GM12891 (cell line): ENCODE data around the gene DMXL1.
"Not testable (repeated sequence)": the region's sequence is repeated elsewhere in the genome, so short reads cannot be mapped to it uniquely, and the experiment has no call there.

ENCODE experiments used
- DNase-seq: peaks from one replicate; pipeline ENCODE4 v3.0.0; 2011; ENCODE audit warnings: low spot score; ENCODE audit not compliant: insufficient read length
- FAIRE-seq: peaks from 2 replicates; lab custom pipeline; 2011; peaks lifted over from hg19 to GRCh38; lab: Jason Lieb, UNC
- PAX5 ChIP-seq: IDR thresholded peaks from 2 replicates; pipeline ENCODE4 v1.6.1; 2011; ENCODE audit warnings: low read length, moderate library complexity, mild to moderate bottlenecking; ENCODE audit not compliant: insufficient read depth, severe bottlenecking
- POLR2A ChIP-seq: IDR thresholded peaks from 2 replicates; pipeline ENCODE4 v1.6.1; 2011; ENCODE audit warnings: low read depth, low read length, control low read depth
- POLR2AphosphoS5 ChIP-seq: IDR thresholded peaks from 2 replicates; pipeline ENCODE4 v1.6.1; 2011; ENCODE audit warnings: low read depth, low read length, control low read depth
- POU2F2 ChIP-seq: IDR thresholded peaks from 2 replicates; pipeline ENCODE4 v1.6.1; 2011; ENCODE audit warnings: low read depth, mild to moderate bottlenecking, control low read depth, low read length, moderate library complexity
- SPI1 ChIP-seq: IDR thresholded peaks from 2 replicates; pipeline ENCODE4 v1.6.1; 2011; ENCODE audit warnings: low read depth, low read length, control low read depth
- TAF1 ChIP-seq: IDR thresholded peaks from 2 replicates; pipeline ENCODE4 v1.6.1; 2011; ENCODE audit warnings: low read depth, low read length, control low read depth

The DMXL1 gene

GRCh38 chr5:119123280-119123679 lies 52.4 kb downstream of the DMXL1 start:
- DNase-seq (no peak), FAIRE-seq (no peak)
- TF ChIP-seq POLR2A, result no peak
- TF ChIP-seq TAF1, result no peak

- no peak for TF ChIP-seq SPI1
- no peak for TF ChIP-seq PAX5
- TF ChIP-seq POLR2A, result no peak
- no peak for TF ChIP-seq POU2F2
- TF ChIP-seq POLR2AphosphoS5, result no peak
- no peak for TF ChIP-seq TAF1
- FAIRE-seq, result no peak
- DNase-seq, result no peak
Observed at GRCh38 chr5:119129770-119130169, 58.9 kb downstream of the DMXL1 start.

GRCh38 chr5:119131530-119132304 lies 60.8 kb downstream of the DMXL1 start:
- DNase-seq (no peak), FAIRE-seq (no peak)
- TF ChIP-seq PAX5, result no peak
- TF ChIP-seq POLR2AphosphoS5, result no peak
- no peak for TF ChIP-seq SPI1
- TF ChIP-seq POU2F2, result no peak
- TF ChIP-seq POLR2A, result no peak
- no peak for TF ChIP-seq TAF1

GRCh38 chr5:119135743-119136142 lies 64.9 kb downstream of the DMXL1 start:
- not testable (repeated sequence) for FAIRE-seq, DNase-seq

GRCh38 chr5:119136666-119137318 lies 65.9 kb downstream of the DMXL1 start:
- TF ChIP-seq POLR2A (no peak), SPI1 (no peak), POU2F2 (no peak), PAX5 (no peak)
- FAIRE-seq (no peak), DNase-seq (no peak)

GRCh38 chr5:119153629-119154028 lies 82.7 kb downstream of the DMXL1 start:
- TF ChIP-seq POU2F2 (no peak), PAX5 (no peak), SPI1 (no peak), TAF1 (no peak)
- FAIRE-seq (no peak), DNase-seq (no peak)

- no peak for DNase-seq
- TF ChIP-seq POLR2AphosphoS5 (no peak), TAF1 (no peak), PAX5 (no peak), POLR2A (no peak), POU2F2 (no peak), SPI1 (no peak)
- FAIRE-seq, result no peak
Observed at GRCh38 chr5:119158144-119158543, 87.3 kb downstream of the DMXL1 start.

- no peak for FAIRE-seq
- no peak for TF ChIP-seq POLR2AphosphoS5
- TF ChIP-seq POU2F2, result no peak
- DNase-seq, result no peak
Observed at GRCh38 chr5:119161430-119161829, 90.5 kb downstream of the DMXL1 start.

GRCh38 chr5:119166026-119166425 lies 95.1 kb downstream of the DMXL1 start:
- DNase-seq (no peak), FAIRE-seq (no peak)
- TF ChIP-seq POLR2AphosphoS5 (no peak), POU2F2 (no peak), TAF1 (no peak), SPI1 (no peak), POLR2A (no peak), PAX5 (no peak)

GRCh38 chr5:119168401-119168800 lies 97.5 kb downstream of the DMXL1 start:
- TF ChIP-seq PAX5 (no peak), TAF1 (no peak), POLR2AphosphoS5 (no peak)
- no peak for DNase-seq
- FAIRE-seq, result no peak
